Activated T-cell treated with anti-CD3 and anti-CD28 coated beads for 48 hours (primary cell): ENCODE measurements around the gene ZNF37A.
"Not testable (repeated sequence)": the region's sequence is repeated elsewhere in the genome, so short reads cannot be mapped to it uniquely, and the experiment has no call there.

Experiments
- DNase-seq: peaks from one replicate; pipeline ENCODE4 v3.0.0-alpha.2; 2020; ENCODE audit warnings: low read depth

ZNF37A gene

GRCh38 chr10:38150891-38151463, 56.8 kb downstream of the ZNF37A start:
- not testable (repeated sequence) for DNase-seq

GRCh38 chr10:38156416-38157269, 62.5 kb downstream of the ZNF37A start:
- no peak for DNase-seq

- DNase-seq = no peak
These were observed 63.1 kb downstream of the ZNF37A start for GRCh38 chr10:38157270-38157685.

- no peak for DNase-seq
These were observed 64.9 kb downstream of the ZNF37A start for GRCh38 chr10:38159004-38159403.

GRCh38 chr10:38163617-38164016, 69.5 kb downstream of the ZNF37A start:
- DNase-seq = no peak

- DNase-seq = no peak
These were observed 80.2 kb downstream of the ZNF37A start for GRCh38 chr10:38174336-38174735.

GRCh38 chr10:38184477-38184876, 90.3 kb downstream of the ZNF37A start:
- no peak for DNase-seq
